HG03558 (cell line): ENCODE measurements around the gene CDH24.

Experiments
- ATAC-seq: cut with Tn5 transposase; IDR thresholded peaks from one replicate; pipeline ENCODE4 v1.9.1; 2021; ENCODE audit warnings: moderate number of reproducible peaks; ENCODE audit not compliant: unreplicated experiment; ENCODE audit errors: extremely low read depth

CDH24 gene

GRCh38 chr14:23091294-23092225 is 34.2 kb upstream of the CDH24 start:
- no peak for ATAC-seq

- ATAC-seq = no peak
Observed at GRCh38 chr14:23090254-23090636, 32.9 kb upstream of the CDH24 start.

- ATAC-seq = no peak
Observed at GRCh38 chr14:23089498-23090253, 32.4 kb upstream of the CDH24 start.

GRCh38 chr14:23086565-23086964 is 29.2 kb upstream of the CDH24 start:
- no peak for ATAC-seq

- no peak for ATAC-seq
Observed at GRCh38 chr14:23085458-23085857, 28.1 kb upstream of the CDH24 start.

- ATAC-seq = no peak
Observed at GRCh38 chr14:23080474-23080873, 23.2 kb upstream of the CDH24 start.

GRCh38 chr14:23079716-23080115 is 22.4 kb upstream of the CDH24 start:
- ATAC-seq = no peak

GRCh38 chr14:23078692-23079116 is 21.4 kb upstream of the CDH24 start:
- ATAC-seq = no peak

GRCh38 chr14:23077962-23078361 is 20.6 kb upstream of the CDH24 start:
- no peak for ATAC-seq

- no peak for ATAC-seq
Observed at GRCh38 chr14:23076785-23077408, 19.6 kb upstream of the CDH24 start.

GRCh38 chr14:23074906-23075305 is 17.6 kb upstream of the CDH24 start:
- ATAC-seq = no peak

GRCh38 chr14:23071921-23072539 is 14.7 kb upstream of the CDH24 start:
- no peak for ATAC-seq

- peak; percentile 69 for ATAC-seq
Observed at GRCh38 chr14:23071244-23071920, 14.1 kb upstream of the CDH24 start.

- no peak for ATAC-seq
Observed at GRCh38 chr14:23070262-23071129, 13.2 kb upstream of the CDH24 start.

- no peak for ATAC-seq
Observed at GRCh38 chr14:23069413-23069806, 12.1 kb upstream of the CDH24 start.

GRCh38 chr14:23068789-23069412 is 11.6 kb upstream of the CDH24 start:
- no peak for ATAC-seq

GRCh38 chr14:23067847-23068788 is 10.8 kb upstream of the CDH24 start:
- ATAC-seq = no peak
